Measurements from ENCODE around the gene MOK. TPM values are rescaled to one million over a fixed set of nuclear protein-coding genes. Genes with fewer than 3 reads are reported as not detected.
A peak's percentile ranks its signal among the peaks of the same experiment; 100 is the strongest.

Gene MOK
- total and polyA plus RNA-seq, 2 of the 4 experiments (the other 2 are of a cell fraction): 16.8 to 48.5 TPM

GRCh38 chr14:102209224-102209966 lies 95.6 kb downstream of the MOK start:
- Histone ChIP-seq H4K91ac (ENCODE audit: insufficient read depth, low read depth, low read length) (no peak overlapping the region), H2BK5ac (ENCODE audit: low read depth, low read length, poor library complexity, severe bottlenecking) (no peak overlapping the region), H2BK15ac (ENCODE audit: low read depth, low read length) (no peak overlapping the region), H3K36me3 (ENCODE audit: control insufficient read depth, insufficient read depth, low read length) (peaks cover 28% of the 10 kb centered on the region), H4K20me1 (ENCODE audit: insufficient read depth, low read length) (peaks cover 6% of the 10 kb centered on the region), H2AK5ac (ENCODE audit: low read depth, low read length) (no peak overlapping the region), H3K9me1 (ENCODE audit: insufficient read depth, low read length) (peaks cover 16% of the 10 kb centered on the region), H3K4ac (ENCODE audit: low read depth, low read length) (no peak overlapping the region), H3K23ac (ENCODE audit: low read depth, low read length) (no peak overlapping the region), H3K27ac (ENCODE audit: insufficient read depth, low read length) (no peak overlapping the region), H3K9ac (ENCODE audit: low read depth, low read length) (no peak overlapping the region), H2AFZ (replicated peaks; ENCODE audit: low read length, poor library complexity) (no peak overlapping the region), H2BK120ac (ENCODE audit: low read depth, low read length) (no peak overlapping the region), H4K5ac (ENCODE audit: low read depth, low read length) (no peak overlapping the region), H3K4me3 (ENCODE audit: insufficient read depth, low read depth, low read length) (no peak overlapping the region), H3K79me1 (ENCODE audit: low read depth in 1 of 2, low read length in 2 of 2) (peaks cover 37 to 69% of the 10 kb centered on the region in 2 experiments), H3K27me3 (ENCODE audit: control insufficient read depth, insufficient read depth, low read length) (no peaks in the 10 kb centered on the region), H3K56ac (ENCODE audit: extremely low read depth, insufficient read depth, low read length) (no peak overlapping the region), H3K9me3 (ENCODE audit: control insufficient read depth, insufficient read depth, low read length) (no peaks in the 10 kb centered on the region), H2AK9ac (replicated peaks; ENCODE audit: low read depth, low read length, poor library complexity) (no peak overlapping the region), H2BK20ac (ENCODE audit: low read depth, low read length) (no peak overlapping the region), H3K4me1 (ENCODE audit: control insufficient read depth, insufficient read depth, low read length) (no peaks in the 10 kb centered on the region), H3K14ac (replicated peaks; ENCODE audit: low read depth, low read length) (no peak overlapping the region; the same call in 1 of the 2 replicates), H3K18ac (ENCODE audit: low read depth, low read length) (no peak overlapping the region), H4K8ac (ENCODE audit: low read depth in 2 of 2, low read length in 2 of 2) (no peak overlapping the region), H3K4me2 (ENCODE audit: low read depth, low read length) (no peak overlapping the region)
- intact Hi-C loops (cut with micrococcal nuclease): no loop called here
- BruUV-seq (replicated peaks): no TSS peak
- in situ Hi-C loops (cut with MboI; ENCODE audit: low sequenced_read_pairs): no loop called here
- CTCF ChIA-PET: no interaction called here
- ATAC-seq (ENCODE audit: low read depth) (peak; percentile 67), DNase-seq (peak; percentile 28)
- dilution Hi-C loops (cut with HindIII; ENCODE audit: low sequenced_read_pairs, unreplicated experiment): no loop called here
- 77% methylated on average over 14 of the region's 19 CpGs; no CpG with 5 or more reads in 1 of the 2 experiments for WGBS, 2 experiments (ENCODE audit: extremely low coverage in 2 of 2, insufficient read length in 1 of 2)
- POLR2A ChIA-PET (ENCODE audit: unreplicated experiment): no interaction called here
- TF ChIP-seq USF2 (IDR thresholded peaks at IDR 0.05; ENCODE audit: low read depth, low read length) (no peak), CEBPB (IDR thresholded peaks at IDR 0.05; ENCODE audit: low read depth, low read length) (no peak), RFX5 (IDR thresholded peaks at IDR 0.05; ENCODE audit: low read depth, low read length) (no peak), RCOR1 (IDR thresholded peaks at IDR 0.05; ENCODE audit: insufficient replicate concordance, low read length) (no peak), SMC3 (IDR thresholded peaks at IDR 0.05; ENCODE audit: low read depth, low read length) (0 out of 2 replicates have a peak, but pooled peaks have one; percentile 16), MXI1 (IDR thresholded peaks at IDR 0.05; ENCODE audit: borderline replicate concordance, low read depth, low read length) (no peak), MAFK (IDR thresholded peaks at IDR 0.05; ENCODE audit: low read depth, low read length) (no peak), FOS (IDR thresholded peaks at IDR 0.05; ENCODE audit: low read depth, low read length) (no peak), POLR2A (IDR thresholded peaks at IDR 0.05; ENCODE audit: low read depth, low read length) (no peak), CHD1 (IDR thresholded peaks at IDR 0.05; ENCODE audit: low read depth, low read length) (no peak), RAD21 (IDR thresholded peaks at IDR 0.05; ENCODE audit: low read length) (peak; percentile 28; the same call in 1 of the 2 replicates), BHLHE40 (IDR thresholded peaks at IDR 0.05; ENCODE audit: low read depth, low read length) (no peak), ELK1 (IDR thresholded peaks at IDR 0.05; ENCODE audit: borderline replicate concordance, low read depth, low read length) (no peak), NFE2L2 (IDR thresholded peaks at IDR 0.05; ENCODE audit: low read depth, low read length) (no peak), MAZ (IDR thresholded peaks at IDR 0.05; ENCODE audit: borderline replicate concordance, low read depth, low read length) (no peak)
